NCI-H1436 treated with DMSO at 0.1 percent for 48 hours (cell line): ENCODE data around the gene DPAGT1.
"Not testable (repeated sequence)": the region's sequence is repeated elsewhere in the genome, so short reads cannot be mapped to it uniquely, and the experiment has no call there.

Experiments used
- DNase-seq: peaks from one replicate; lab custom pipeline; 2025; lab: John Stamatoyannopoulos, UW

The DPAGT1 gene

GRCh38 chr11:119115484-119116234 is 14.0 kb upstream of the DPAGT1 start:
- no peak for DNase-seq

- no peak for DNase-seq
Measured at GRCh38 chr11:119114351-119114750, 12.7 kb upstream of the DPAGT1 start.

GRCh38 chr11:119113716-119114115 is 12.1 kb upstream of the DPAGT1 start:
- DNase-seq, result no peak

- no peak for DNase-seq
Measured at GRCh38 chr11:119112314-119113020, 10.8 kb upstream of the DPAGT1 start.

GRCh38 chr11:119111361-119111925 is 9.8 kb upstream of the DPAGT1 start:
- no peak for DNase-seq

GRCh38 chr11:119110439-119110838 is 8.8 kb upstream of the DPAGT1 start:
- DNase-seq, result no peak

- no peak for DNase-seq
Measured at GRCh38 chr11:119109843-119110242, 8.2 kb upstream of the DPAGT1 start.

- no peak for DNase-seq
Measured at GRCh38 chr11:119108857-119109221, 7.2 kb upstream of the DPAGT1 start.

GRCh38 chr11:119108146-119108856 is 6.6 kb upstream of the DPAGT1 start:
- peak; percentile 4 for DNase-seq

- DNase-seq, result no peak
Measured at GRCh38 chr11:119107538-119108145, 6.0 kb upstream of the DPAGT1 start.

- DNase-seq, result peak; percentile 60
Measured at GRCh38 chr11:119106564-119107537, 5.2 kb upstream of the DPAGT1 start, which contains the start of gene C2CD2L. TSS of gene C2CD2L (plus strand) at chr11:119107344. CDS start at chr11:119107742, 398 bp downstream.

GRCh38 chr11:119103793-119104192 is 2.1 kb upstream of the DPAGT1 start:
- DNase-seq, result peak; percentile 78

- DNase-seq, result not testable (repeated sequence)
Measured at GRCh38 chr11:119103161-119103664, 1.6 kb upstream of the DPAGT1 start.

- DNase-seq, result no peak
Measured at GRCh38 chr11:119100994-119101758, 477 bp downstream of the DPAGT1 start.

GRCh38 chr11:119100246-119100970 is 1.2 kb downstream of the DPAGT1 start:
- no peak for DNase-seq

GRCh38 chr11:119099711-119100110 is 1.9 kb downstream of the DPAGT1 start:
- DNase-seq, result no peak

GRCh38 chr11:119095066-119095880 is 6.4 kb downstream of the DPAGT1 start:
- DNase-seq, result peak; percentile 97

- no peak for DNase-seq
Measured at GRCh38 chr11:119094816-119095065, 6.9 kb downstream of the DPAGT1 start.
